ENCODE data around the gene ANAPC2. TPM values are rescaled to one million over a fixed set of nuclear protein-coding genes. Genes with fewer than 3 reads are reported as not detected.

Gene ANAPC2
- 10 to 100 TPM; 10.2 to 12.4 (median 10.8) TPM for total RNA-seq

- H3K4me1 ChIP-seq: peaks cover 39 to 44% of the 10 kb centered on the region in 2 donors
- TF ChIP-seq POLR2A (IDR thresholded peaks at IDR 0.05): peak; percentile 84 to 92
- TF ChIP-seq CTCF (IDR thresholded peaks at IDR 0.05 in 4 of 5, conservative IDR thresholded peaks at IDR 0.05 in 1 of 5): peak in 4 of 5 experiments; percentile 8 to 72 (median 38)
- H3K4me3 ChIP-seq: peak within 1 kb of the TSS; percentile 68 to 100 (median 97)
- H3K36me3 ChIP-seq: peaks cover 0 to 36% of the 10 kb centered on the region in 2 donors
- peak within 1 kb of the TSS; percentile 85 to 98 (median 96) for H3K27ac ChIP-seq
- intact Hi-C loops (cut with DNase I; ENCODE audit: low total_unique reads): loop anchor here (1.0 to 2.0 kb wide), 6 partner anchors 12 to 102 kb away; partner anchors contain the start of genes MAN1B1, NDOR1, TMEM203 and TPRN
- ATAC-seq (peak; percentile 92 to 95), DNase-seq (peak; percentile 79 to 88)
- no peaks in the 10 kb centered on the region for H3K27me3 ChIP-seq
- in situ Hi-C loops (cut with MboI; ENCODE audit: low sequenced_read_pairs in 4 of 4): no loop called here
- H3K9me3 ChIP-seq: no peaks in the 10 kb centered on the region
Measured at GRCh38 chr9:137188490-137189296, at the start of gene ANAPC2, which contains the start of gene SSNA1. Gene ANAPC2 (minus strand): TSS chr9:137188560. CDS start chr9:137188532, 28 bp downstream. Gene SSNA1 (plus strand): TSS chr9:137188676. CDS start chr9:137188727, 51 bp downstream.

- Histone ChIP-seq H3K36me3 (peaks cover 0 to 4% of the 10 kb centered on the region in 2 donors), H3K4me1 (peaks cover 38 to 50% of the 10 kb centered on the region in 2 donors), H3K9me3 (no peaks in the 10 kb centered on the region), H3K27ac (peak overlapping the region; percentile 63 to 79 (median 78)), H3K27me3 (peaks cover 0 to 19% (median 0%) of the 10 kb centered on the region in 3 donors), H3K4me3 (peak overlapping the region; percentile 26 to 46 (median 35))
- intact Hi-C loops (cut with DNase I; ENCODE audit: low total_unique reads): loop anchor here (2.0 to 10.0 kb wide), 2 partner anchors 26 to 452 kb away; no protein-coding TSS in a partner anchor
- ATAC-seq (no peak), DNase-seq (no peak)
- TF ChIP-seq CTCF (IDR thresholded peaks at IDR 0.05 in 4 of 5, conservative IDR thresholded peaks at IDR 0.05 in 1 of 5): no peak
- TF ChIP-seq POLR2A (IDR thresholded peaks at IDR 0.05): no peak
- in situ Hi-C loops (cut with MboI; ENCODE audit: low sequenced_read_pairs in 4 of 4): loop anchor here in 2 of 4 donors (10.0 kb wide), 1 partner anchor 122 kb away; the partner anchor contains the start of gene DPP7 (in 2 of the 2)
Measured at GRCh38 chr9:137236936-137237421, 48.6 kb upstream of the ANAPC2 start.

- no peaks in the 10 kb centered on the region for H3K9me3 ChIP-seq
- TF ChIP-seq CTCF (IDR thresholded peaks at IDR 0.05 in 4 of 5, conservative IDR thresholded peaks at IDR 0.05 in 1 of 5) (peak; percentile 98 to 100 (median 99)), POLR2A (IDR thresholded peaks at IDR 0.05) (no peak)
- intact Hi-C loops (cut with DNase I; ENCODE audit: low total_unique reads): loop anchor here (2.0 to 10.0 kb wide), 2 partner anchors 26 to 452 kb away; no protein-coding TSS in a partner anchor
Measured at GRCh38 chr9:137236238-137236935, 48.0 kb upstream of the ANAPC2 start.

More at GRCh38 chr9:137236238-137236935, 48.0 kb upstream of the ANAPC2 start:
- DNase-seq (peak; percentile 76 to 85), ATAC-seq (peak; percentile 17 to 27)
- H3K36me3 ChIP-seq: no peaks in the 10 kb centered on the region
- H3K27ac ChIP-seq: peak overlapping the region; percentile 63 to 79 (median 78)
- peak overlapping the region; percentile 34 to 50 (median 41) for H3K4me3 ChIP-seq
- peaks cover 38 to 47% of the 10 kb centered on the region in 2 donors for H3K4me1 ChIP-seq
- H3K27me3 ChIP-seq: peaks cover 0 to 19% (median 0%) of the 10 kb centered on the region in 3 donors
- in situ Hi-C loops (cut with MboI; ENCODE audit: low sequenced_read_pairs in 4 of 4): loop anchor here in 2 of 4 donors (10.0 kb wide), 1 partner anchor 122 kb away; the partner anchor contains the start of gene DPP7 (in 2 of the 2)

Data from gastrocnemius medialis (tissue), 4 donors.